Mesenchymal stem cell (in vitro differentiated cells and primary cell): Measurements from ENCODE around the gene SSH2.

Source experiments
- DNase-seq: peaks from one replicate; pipeline ENCODE4 v3.0.0-alpha.2; 2013
- H2AFZ ChIP-seq: one replicate; pipeline ENCODE4 v1.6.1; 2013; ENCODE audit warnings: low read depth, mild to moderate bottlenecking, control low read depth, inconsistent platforms, low read length, moderate library complexity
- H2AK5ac ChIP-seq: 2 replicates; pipeline ENCODE4 v1.6.1; 2013; ENCODE audit warnings: low read length, moderate library complexity, mild to moderate bottlenecking, inconsistent platforms; ENCODE audit not compliant: severe bottlenecking
- H2BK120ac ChIP-seq: one replicate; pipeline ENCODE4 v1.6.1; 2013; ENCODE audit warnings: low read depth, mild to moderate bottlenecking, inconsistent platforms, low read length, moderate library complexity
- H2BK12ac ChIP-seq, 2 experiments: one replicate each; pipeline ENCODE4 v1.6.1; 2013; ENCODE audit warnings: inconsistent platforms in 2 of 2, low read length in 2 of 2, mild to moderate bottlenecking in 2 of 2, moderate library complexity in 2 of 2, control low read depth in 1 of 2
- H2BK15ac ChIP-seq: one replicate; pipeline ENCODE4 v1.6.1; 2013; ENCODE audit warnings: mild to moderate bottlenecking, low read depth, inconsistent platforms; ENCODE audit not compliant: poor library complexity, severe bottlenecking
- H2BK5ac ChIP-seq: 2 replicates; pipeline ENCODE4 v1.6.1; 2013; ENCODE audit warnings: low read depth, mild to moderate bottlenecking, low read length, control low read depth, inconsistent platforms; ENCODE audit not compliant: poor library complexity, severe bottlenecking
- H3K14ac ChIP-seq, 2 experiments: one replicate each; pipeline ENCODE4 v1.6.1; 2013; ENCODE audit warnings: inconsistent platforms in 2 of 2, low read length in 2 of 2, control low read depth in 1 of 2, mild to moderate bottlenecking in 1 of 2, moderate library complexity in 1 of 2
- H3K18ac ChIP-seq, 2 experiments: one replicate each; pipeline ENCODE4 v1.6.1; 2013; ENCODE audit warnings: inconsistent platforms in 2 of 2, low read length in 2 of 2, control low read depth in 1 of 2, low read depth in 1 of 2, mild to moderate bottlenecking in 1 of 2
- H3K23ac ChIP-seq, 2 experiments: one replicate each; pipeline ENCODE4 v1.6.1; 2013; ENCODE audit warnings: inconsistent platforms in 2 of 2, low read length in 2 of 2, mild to moderate bottlenecking in 2 of 2, moderate library complexity in 2 of 2, control low read depth in 1 of 2
- H3K27ac ChIP-seq: 2 replicates; pipeline ENCODE4 v1.5.1; 2013; ENCODE audit warnings: mild to moderate bottlenecking, moderate library complexity, low read length, control low read depth, inconsistent platforms; ENCODE audit not compliant: poor library complexity, severe bottlenecking
- H3K27me3 ChIP-seq, 2 experiments: 2 replicates each; pipeline versions ENCODE4 v1.6.1 to v1.7.0; 2013; ENCODE audit warnings: low read length in 2 of 2, mild to moderate bottlenecking in 2 of 2, moderate library complexity in 2 of 2, control low read depth in 1 of 2, inconsistent platforms in 1 of 2; ENCODE audit not compliant: control insufficient read depth in 1 of 2, insufficient read depth in 1 of 2
- H3K36me3 ChIP-seq, 2 experiments: 2 replicates each; pipeline versions ENCODE4 v1.6.1 to v1.7.0; 2013; ENCODE audit warnings: low read length in 2 of 2, control low read depth in 1 of 2, inconsistent platforms in 1 of 2, low read depth in 1 of 2, mild to moderate bottlenecking in 1 of 2; ENCODE audit not compliant: insufficient read depth in 2 of 2, control insufficient read depth in 1 of 2
- H3K4ac ChIP-seq, 2 experiments: one replicate each; pipeline ENCODE4 v1.6.1; 2013; ENCODE audit warnings: inconsistent platforms in 2 of 2, low read length in 2 of 2, mild to moderate bottlenecking in 2 of 2, moderate library complexity in 2 of 2, control low read depth in 1 of 2, low read depth in 1 of 2
- H3K4me1 ChIP-seq: 2 replicates; pipeline ENCODE4 v1.6.1; 2013; ENCODE audit warnings: low read depth, low read length, control low read depth; ENCODE audit not compliant: control insufficient read depth, insufficient read depth
- H3K4me2 ChIP-seq: 2 replicates; pipeline ENCODE4 v1.6.1; 2013; ENCODE audit warnings: low read length, mild to moderate bottlenecking, inconsistent platforms; ENCODE audit not compliant: poor library complexity, severe bottlenecking
- H3K4me3 ChIP-seq, 2 experiments: 2 replicates each; pipeline versions ENCODE4 v1.5.1 to v1.7.0; 2013; ENCODE audit warnings: low read length in 2 of 2, mild to moderate bottlenecking in 2 of 2, control low read depth in 1 of 2, low read depth in 1 of 2; ENCODE audit not compliant: insufficient read depth in 1 of 2
- H3K79me1 ChIP-seq: replicated peaks from 2 replicates; pipeline ENCODE4 v1.6.1; 2013; ENCODE audit warnings: mild to moderate bottlenecking, control low read depth, low read length, inconsistent platforms; ENCODE audit not compliant: poor library complexity, severe bottlenecking
- H3K9ac ChIP-seq: 2 replicates; pipeline ENCODE4 v1.7.0; 2013; ENCODE audit warnings: mild to moderate bottlenecking, low read length, moderate library complexity
- H3K9me3 ChIP-seq: 2 replicates; pipeline ENCODE4 v1.7.0; 2013; ENCODE audit warnings: mild to moderate bottlenecking, low read length; ENCODE audit not compliant: control insufficient read depth
- H4K8ac ChIP-seq: one replicate; pipeline ENCODE4 v1.6.1; 2013; ENCODE audit warnings: inconsistent platforms, mild to moderate bottlenecking, low read length, moderate library complexity
- H4K91ac ChIP-seq: one replicate; pipeline ENCODE4 v1.6.1; 2013; ENCODE audit warnings: mild to moderate bottlenecking, low read length, inconsistent platforms
- whole genome bisulfite sequencing: methylation state at CpG from one replicate; pipeline ENCODE4 v1.1.7; 2013; ENCODE audit warnings: mixed read lengths; 5-methylcytosine and 5-hydroxymethylcytosine counted together

The SSH2 gene

DNA sequence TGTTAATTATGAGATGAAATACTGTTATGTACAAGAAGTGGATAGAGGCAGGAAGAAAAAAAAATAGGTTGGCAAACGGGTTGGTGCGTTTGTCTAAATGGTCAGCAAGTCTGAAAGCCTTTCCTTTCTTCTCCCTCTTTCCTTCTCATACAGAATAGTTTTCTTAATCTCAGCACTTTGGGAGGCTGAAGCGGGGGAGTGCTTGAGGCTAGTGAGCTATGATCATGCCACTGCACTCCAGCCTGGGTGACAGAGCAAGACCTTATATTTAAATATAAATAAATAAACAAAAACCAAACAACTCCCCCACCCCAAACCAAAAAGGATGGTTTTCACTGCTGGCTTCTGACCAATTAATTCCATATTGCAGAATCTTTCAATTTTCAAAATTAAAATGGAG lies 232.7 kb downstream of the SSH2 start:
- Histone ChIP-seq H2AFZ (no peak overlapping the region), H3K18ac (no peak overlapping the region), H3K4ac (no peak overlapping the region), H3K9ac (no peak overlapping the region), H4K91ac (no peak overlapping the region), H2BK120ac (no peak overlapping the region), H3K79me1 (peaks cover 7% of the 10 kb centered on the region), H3K27ac (no peak overlapping the region), H3K9me3 (no peaks in the 10 kb centered on the region), H3K27me3 (no peaks in the 10 kb centered on the region), H3K14ac (no peak overlapping the region), H3K4me2 (no peak overlapping the region), H3K36me3 (peaks cover 14 to 28% of the 10 kb centered on the region in 2 experiments), H2AK5ac (no peak overlapping the region), H3K4me1 (no peaks in the 10 kb centered on the region), H3K23ac (no peak overlapping the region), H3K4me3 (no peak overlapping the region), H2BK15ac (no peak overlapping the region), H2BK12ac (no peak overlapping the region), H2BK5ac (no peak overlapping the region), H4K8ac (no peak overlapping the region)
- WGBS: no CpG with 5 or more reads among the region's 3 CpGs
- no peak for DNase-seq

DNA sequence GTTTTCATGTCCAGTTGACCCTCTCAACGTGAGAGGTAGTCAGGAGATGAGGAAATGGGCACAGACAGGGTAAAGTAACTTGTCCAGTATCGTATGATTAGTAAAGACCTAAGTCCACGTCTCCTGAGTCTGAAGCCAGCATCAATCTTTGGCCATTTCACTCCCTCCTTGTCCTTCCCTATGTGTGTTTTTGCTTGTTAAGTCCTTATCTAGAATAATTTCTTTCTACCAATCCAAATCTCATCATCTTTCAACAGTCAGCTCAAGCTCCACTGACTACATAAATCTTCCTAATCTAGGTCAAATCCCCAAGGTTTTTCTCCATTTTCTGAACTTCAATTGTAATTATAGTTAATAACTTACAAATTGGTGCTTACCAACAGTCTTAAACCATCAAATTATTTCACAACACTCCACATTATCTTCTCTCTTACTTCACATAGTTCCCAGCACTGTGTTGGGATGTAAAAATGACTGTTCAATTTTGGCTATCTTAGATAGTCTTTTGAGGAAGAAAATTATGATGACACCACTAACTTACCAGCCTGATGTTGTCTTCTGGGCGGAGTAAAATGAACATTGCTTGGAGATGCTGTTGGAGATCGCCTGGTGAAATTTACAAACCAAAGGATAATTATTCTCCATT lies 235.0 kb downstream of the SSH2 start:
- Histone ChIP-seq H2BK120ac (no peak overlapping the region), H4K8ac (no peak overlapping the region), H3K79me1 (peaks cover 4% of the 10 kb centered on the region), H3K23ac (no peak overlapping the region), H3K4me2 (no peak overlapping the region), H2AFZ (no peak overlapping the region), H2BK5ac (no peak overlapping the region), H3K9me3 (no peaks in the 10 kb centered on the region), H3K4ac (no peak overlapping the region), H3K27ac (no peak overlapping the region), H2AK5ac (no peak overlapping the region), H4K91ac (no peak overlapping the region), H3K18ac (no peak overlapping the region), H3K4me1 (no peaks in the 10 kb centered on the region), H2BK15ac (no peak overlapping the region), H3K14ac (no peak overlapping the region), H3K27me3 (no peaks in the 10 kb centered on the region), H3K9ac (no peak overlapping the region), H3K36me3 (peaks cover 0 to 24% of the 10 kb centered on the region in 2 experiments), H2BK12ac (no peak overlapping the region), H3K4me3 (no peak overlapping the region)
- 100% methylated on average over 2 of the region's 5 CpGs for WGBS
- no peak for DNase-seq

DNA sequence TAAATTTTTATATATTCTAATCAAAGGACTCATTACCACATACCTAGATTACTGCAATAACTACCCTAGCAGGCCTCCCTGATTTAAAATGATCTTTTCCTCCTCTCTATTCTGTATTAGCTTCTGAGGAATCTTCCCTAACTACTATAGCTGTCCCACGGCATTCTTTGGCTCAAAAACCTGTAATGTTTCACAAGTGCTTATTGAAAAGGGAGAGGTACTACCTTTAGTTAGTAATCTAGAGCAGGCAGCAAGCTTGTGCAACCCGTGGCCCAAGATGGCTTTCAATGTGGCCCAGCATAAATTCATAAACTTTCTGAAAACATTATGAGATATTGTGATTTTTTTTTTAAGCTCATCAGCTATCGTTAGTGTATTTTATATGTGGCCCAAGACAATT lies 236.3 kb downstream of the SSH2 start:
- Histone ChIP-seq H4K8ac (no peak overlapping the region), H3K27ac (no peak overlapping the region), H2AFZ (no peak overlapping the region), H3K23ac (no peak overlapping the region), H3K79me1 (peaks cover 3% of the 10 kb centered on the region), H3K4ac (no peak overlapping the region), H2AK5ac (no peak overlapping the region), H3K14ac (no peak overlapping the region), H3K18ac (no peak overlapping the region), H3K4me2 (no peak overlapping the region), H3K36me3 (peaks cover 0 to 24% of the 10 kb centered on the region in 2 experiments), H2BK120ac (no peak overlapping the region), H2BK12ac (no peak overlapping the region), H2BK15ac (no peak overlapping the region), H3K27me3 (no peaks in the 10 kb centered on the region), H3K9me3 (no peaks in the 10 kb centered on the region), H3K4me3 (no peak overlapping the region), H3K9ac (no peak overlapping the region), H4K91ac (no peak overlapping the region), H3K4me1 (no peaks in the 10 kb centered on the region), H2BK5ac (no peak overlapping the region)
- no peak for DNase-seq
- WGBS: 93% methylated on average over 3 of the region's 3 CpGs

DNA sequence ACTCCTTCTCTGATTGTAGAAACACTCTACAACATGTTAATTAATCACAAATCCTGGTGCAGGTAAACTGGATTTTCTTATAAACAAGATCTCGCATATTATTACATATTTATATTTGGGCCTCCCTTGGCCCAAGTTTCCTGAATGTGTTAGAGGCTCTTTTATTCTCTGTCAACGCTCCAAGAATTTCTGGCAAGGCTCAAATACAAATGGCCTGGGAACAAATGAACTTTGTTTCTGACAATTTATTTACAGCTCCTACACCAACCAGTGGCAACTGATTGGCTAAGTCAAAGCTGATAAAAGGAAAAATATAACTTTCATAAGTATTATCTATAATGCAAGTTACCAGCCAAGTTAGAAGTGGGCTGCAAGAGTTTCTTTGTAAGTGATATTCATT lies 242.4 kb downstream of the SSH2 start:
- WGBS: 96% methylated on average over 2 of the region's 2 CpGs
- no peak for DNase-seq
- Histone ChIP-seq H3K36me3 (peaks cover 0 to 9% of the 10 kb centered on the region in 2 experiments), H3K14ac (no peak overlapping the region), H2BK5ac (no peak overlapping the region), H2BK12ac (no peak overlapping the region), H2AFZ (no peak overlapping the region), H3K27me3 (no peaks in the 10 kb centered on the region), H3K9me3 (no peaks in the 10 kb centered on the region), H3K9ac (no peak overlapping the region), H3K4me3 (no peak overlapping the region), H2BK15ac (no peak overlapping the region), H3K4me1 (no peaks in the 10 kb centered on the region), H3K23ac (no peak overlapping the region), H3K18ac (no peak overlapping the region), H3K4ac (no peak overlapping the region), H4K91ac (no peak overlapping the region), H3K79me1 (peaks cover 2% of the 10 kb centered on the region), H2AK5ac (no peak overlapping the region), H2BK120ac (no peak overlapping the region), H4K8ac (no peak overlapping the region), H3K27ac (no peak overlapping the region), H3K4me2 (no peak overlapping the region)
